HG03196 (cell line): Measurements from ENCODE around the gene NSD1.
"Not testable (repeated sequence)": the region's sequence is repeated elsewhere in the genome, so short reads cannot be mapped to it uniquely, and the experiment has no call there.

ENCODE experiments used
- ATAC-seq: cut with Tn5 transposase; IDR thresholded peaks from one replicate; pipeline ENCODE4 v1.9.1; 2021; ENCODE audit not compliant: unreplicated experiment

The NSD1 gene

DNA sequence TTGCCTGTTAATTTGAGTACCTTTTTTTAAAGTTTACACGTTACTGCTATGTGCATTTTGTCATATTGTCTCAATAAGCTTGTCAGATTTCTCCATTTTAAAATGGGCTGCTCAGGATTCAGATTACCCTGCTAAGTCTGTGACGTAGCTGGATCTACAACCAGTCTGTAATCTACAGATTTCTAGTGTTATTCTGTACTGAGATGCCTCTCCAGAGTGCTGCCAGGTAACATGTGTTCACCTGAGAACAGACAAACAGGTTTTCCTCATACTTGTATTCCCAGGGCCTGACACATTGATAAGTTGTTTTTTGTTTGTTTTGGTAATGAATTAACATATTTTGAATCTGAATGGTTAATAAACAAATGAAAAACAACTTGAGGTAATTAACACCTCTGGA lies 154.6 kb downstream of the NSD1 start:
- no peak for ATAC-seq

DNA sequence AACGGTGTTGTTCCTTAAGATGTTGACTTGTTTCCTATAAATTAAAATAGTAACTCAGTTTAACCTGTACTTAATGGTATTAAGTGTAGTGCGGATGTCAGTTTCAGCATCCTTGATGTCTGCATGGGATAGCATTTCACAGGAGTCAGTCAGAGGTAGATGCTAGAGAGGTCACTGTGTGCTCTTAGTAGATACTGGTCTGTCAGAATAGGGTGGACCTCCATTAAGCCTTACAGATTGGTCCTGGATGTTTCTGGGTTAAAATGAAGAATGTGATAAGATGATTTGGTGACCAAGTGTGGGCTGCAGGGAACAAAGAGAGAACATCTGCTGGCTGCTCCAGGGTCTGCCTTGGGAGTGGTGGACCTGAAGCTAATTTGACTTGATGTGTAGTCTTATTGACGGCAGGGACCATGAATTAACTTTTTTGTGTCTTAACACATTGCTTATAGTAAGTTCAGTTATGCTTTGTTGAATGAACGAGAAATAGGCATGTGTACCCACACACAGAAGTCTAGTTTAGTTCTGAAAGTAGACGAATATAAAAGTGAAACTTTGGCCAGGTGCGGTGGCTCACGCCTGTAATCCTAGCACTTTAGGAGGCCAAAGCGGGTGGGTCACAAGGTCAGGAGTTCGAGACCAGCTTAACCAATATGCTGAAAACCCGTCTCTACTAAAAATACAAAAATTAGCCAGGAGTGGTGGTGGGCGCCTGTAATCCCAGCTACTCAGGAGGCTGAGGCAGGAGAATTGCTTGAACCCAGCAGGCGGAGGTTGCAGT lies 157.4 kb downstream of the NSD1 start:
- ATAC-seq: no peak

DNA sequence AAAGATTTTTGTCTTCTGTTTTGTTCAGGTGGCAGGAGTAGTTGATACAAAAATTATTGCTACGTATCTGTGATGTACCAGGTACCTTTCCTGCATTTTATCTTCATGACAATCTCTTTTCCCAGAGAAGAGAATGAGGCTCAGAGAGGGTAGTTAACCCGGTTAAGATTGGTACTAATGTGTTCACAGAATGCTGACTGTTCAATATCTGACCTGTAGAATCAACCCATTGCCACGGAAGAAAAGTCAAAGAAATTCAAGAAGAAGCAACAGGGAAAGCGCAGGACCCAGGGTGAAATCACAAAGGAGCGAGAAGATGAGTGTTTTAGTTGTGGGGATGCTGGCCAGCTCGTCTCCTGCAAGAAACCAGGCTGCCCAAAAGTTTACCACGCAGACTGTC lies 158.2 kb downstream of the NSD1 start:
- ATAC-seq: no peak

DNA sequence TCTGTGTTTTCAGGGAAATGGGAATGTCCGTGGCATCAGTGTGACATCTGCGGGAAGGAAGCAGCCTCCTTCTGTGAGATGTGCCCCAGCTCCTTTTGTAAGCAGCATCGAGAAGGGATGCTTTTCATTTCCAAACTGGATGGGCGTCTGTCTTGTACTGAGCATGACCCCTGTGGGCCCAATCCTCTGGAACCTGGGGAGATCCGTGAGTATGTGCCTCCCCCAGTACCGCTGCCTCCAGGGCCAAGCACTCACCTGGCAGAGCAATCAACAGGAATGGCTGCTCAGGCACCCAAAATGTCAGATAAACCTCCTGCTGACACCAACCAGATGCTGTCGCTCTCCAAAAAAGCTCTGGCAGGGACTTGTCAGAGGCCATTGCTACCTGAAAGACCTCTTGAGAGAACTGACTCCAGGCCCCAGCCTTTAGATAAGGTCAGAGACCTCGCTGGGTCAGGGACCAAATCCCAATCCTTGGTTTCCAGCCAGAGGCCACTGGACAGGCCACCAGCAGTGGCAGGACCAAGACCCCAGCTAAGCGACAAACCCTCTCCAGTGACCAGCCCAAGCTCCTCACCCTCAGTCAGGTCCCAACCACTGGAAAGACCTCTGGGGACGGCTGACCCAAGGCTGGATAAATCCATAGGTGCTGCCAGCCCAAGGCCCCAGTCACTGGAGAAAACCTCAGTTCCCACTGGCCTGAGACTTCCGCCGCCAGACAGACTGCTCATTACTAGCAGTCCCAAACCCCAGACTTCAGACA lies 160.4 kb downstream of the NSD1 start:
- no peak for ATAC-seq

- ATAC-seq: no peak
Measured at GRCh38 chr5:177294632-177295031, 161.1 kb downstream of the NSD1 start.

DNA sequence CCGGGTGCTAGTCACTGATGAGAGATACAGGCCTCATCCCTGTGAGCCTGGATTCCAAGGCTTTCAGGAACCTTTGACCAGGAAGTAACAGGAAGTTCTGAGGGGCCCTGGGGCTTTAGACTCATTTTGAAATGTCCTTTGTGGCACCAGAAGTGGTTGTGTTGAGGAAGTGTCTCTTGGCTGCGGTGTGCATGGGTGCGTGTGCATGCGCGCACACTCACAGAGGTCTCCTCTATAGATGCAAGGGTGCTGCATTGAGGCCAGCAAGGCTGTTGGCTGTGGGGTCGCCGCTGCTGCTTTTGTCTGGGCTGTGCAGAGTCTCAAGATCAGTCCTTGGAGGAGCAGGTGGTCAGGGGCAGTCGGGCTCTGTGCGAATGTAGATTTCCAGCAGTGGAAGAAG lies 162.4 kb downstream of the NSD1 start:
- ATAC-seq: no peak

- no peak for ATAC-seq
Measured at GRCh38 chr5:177296581-177296980, 163.0 kb downstream of the NSD1 start.

- ATAC-seq: no peak
Measured at GRCh38 chr5:177297922-177298321, 164.3 kb downstream of the NSD1 start.

- no peak for ATAC-seq
Measured at GRCh38 chr5:177299697-177300096, 166.1 kb downstream of the NSD1 start.

GRCh38 chr5:177300236-177300880 lies 166.8 kb downstream of the NSD1 start:
- peak; percentile 29 for ATAC-seq

DNA sequence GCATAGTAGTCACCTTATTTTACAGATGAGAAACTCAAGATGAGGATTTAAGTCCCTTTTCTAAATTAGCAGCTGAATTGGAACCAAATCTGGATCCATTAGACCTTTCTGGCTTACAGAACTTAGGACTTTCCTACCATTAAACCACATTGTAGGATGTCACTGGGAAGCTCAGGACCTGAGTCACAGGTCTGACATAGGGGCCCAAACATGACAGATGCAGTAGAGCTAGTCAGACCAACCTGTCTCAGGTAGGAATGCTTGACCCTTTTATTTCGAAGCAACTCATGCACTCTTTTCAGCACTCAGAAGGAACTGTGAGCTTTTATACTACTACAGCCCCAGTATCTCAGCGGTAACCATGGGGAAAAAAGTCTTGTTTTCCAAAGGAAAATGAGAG lies 167.4 kb downstream of the NSD1 start:
- no peak for ATAC-seq

GRCh38 chr5:177301503-177302165 lies 168.1 kb downstream of the NSD1 start:
- no peak for ATAC-seq

DNA sequence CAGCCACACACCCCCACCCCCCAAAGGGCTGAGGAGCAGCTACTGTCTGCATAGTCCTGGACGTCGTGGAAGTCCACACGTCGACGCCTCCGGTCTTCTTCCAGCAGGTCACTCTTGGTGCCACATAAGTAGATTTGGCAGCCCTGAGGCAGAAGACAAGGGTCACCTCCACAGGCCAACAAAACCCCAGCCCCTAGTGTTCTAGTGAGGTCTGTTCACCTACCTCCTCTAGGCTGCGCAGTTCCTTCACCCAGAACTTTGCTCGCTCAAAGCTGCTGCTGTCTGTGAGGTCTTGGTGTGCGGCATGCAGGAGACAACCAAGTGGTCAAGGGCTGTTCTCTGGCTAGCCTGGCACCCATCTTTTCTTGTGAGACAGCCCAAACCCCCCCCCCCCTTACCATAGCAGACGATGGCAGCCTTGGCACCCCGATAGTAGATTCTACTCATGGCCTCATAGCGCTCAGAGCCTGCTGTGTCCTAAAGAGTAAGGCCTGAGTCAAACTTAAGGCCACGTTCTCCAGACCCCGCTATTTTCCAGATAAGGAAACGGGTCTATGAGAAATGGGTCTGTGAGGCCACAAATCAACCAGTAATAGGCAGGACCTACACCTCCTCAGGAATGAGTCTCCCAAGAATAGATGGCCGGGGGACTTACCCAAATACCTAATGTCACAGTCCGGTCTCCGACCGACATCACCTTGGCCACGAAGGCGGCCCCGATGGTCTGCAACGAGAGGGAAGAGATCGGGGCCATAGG lies 169.0 kb downstream of the NSD1 start:
- no peak for ATAC-seq

GRCh38 chr5:177303121-177303924 lies 169.8 kb downstream of the NSD1 start, which contains the start of the genes PRELID1 and RAB24:
Gene PRELID1 (plus strand): TSS chr5:177303799. CDS start chr5:177303986, 187 bp downstream.
Gene RAB24 (minus strand): TSS chr5:177303719. CDS start chr5:177303288, 431 bp downstream.
- peak; percentile 53 for ATAC-seq

DNA sequence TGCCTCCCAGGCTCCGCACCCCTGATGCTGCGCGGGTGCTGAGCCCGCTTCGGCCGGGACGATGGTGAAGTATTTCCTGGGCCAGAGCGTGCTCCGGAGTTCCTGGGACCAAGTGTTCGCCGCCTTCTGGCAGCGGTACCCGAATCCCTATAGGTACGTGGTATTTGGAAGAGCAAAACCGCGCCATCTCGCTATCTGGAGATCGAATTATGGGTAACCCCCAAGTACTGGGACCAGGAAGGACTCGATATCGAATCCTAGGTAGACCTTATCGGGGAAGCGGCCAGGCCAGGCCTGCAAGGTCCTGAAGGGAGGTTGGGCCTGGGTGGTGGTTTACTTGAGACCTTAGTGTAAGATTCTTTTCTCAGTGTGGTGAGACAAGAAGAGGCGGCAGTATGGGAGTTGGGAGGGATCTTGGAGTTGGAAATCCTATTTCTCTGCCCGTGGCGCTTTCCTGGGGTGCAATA lies 170.4 kb downstream of the NSD1 start:
- ATAC-seq: no peak

DNA sequence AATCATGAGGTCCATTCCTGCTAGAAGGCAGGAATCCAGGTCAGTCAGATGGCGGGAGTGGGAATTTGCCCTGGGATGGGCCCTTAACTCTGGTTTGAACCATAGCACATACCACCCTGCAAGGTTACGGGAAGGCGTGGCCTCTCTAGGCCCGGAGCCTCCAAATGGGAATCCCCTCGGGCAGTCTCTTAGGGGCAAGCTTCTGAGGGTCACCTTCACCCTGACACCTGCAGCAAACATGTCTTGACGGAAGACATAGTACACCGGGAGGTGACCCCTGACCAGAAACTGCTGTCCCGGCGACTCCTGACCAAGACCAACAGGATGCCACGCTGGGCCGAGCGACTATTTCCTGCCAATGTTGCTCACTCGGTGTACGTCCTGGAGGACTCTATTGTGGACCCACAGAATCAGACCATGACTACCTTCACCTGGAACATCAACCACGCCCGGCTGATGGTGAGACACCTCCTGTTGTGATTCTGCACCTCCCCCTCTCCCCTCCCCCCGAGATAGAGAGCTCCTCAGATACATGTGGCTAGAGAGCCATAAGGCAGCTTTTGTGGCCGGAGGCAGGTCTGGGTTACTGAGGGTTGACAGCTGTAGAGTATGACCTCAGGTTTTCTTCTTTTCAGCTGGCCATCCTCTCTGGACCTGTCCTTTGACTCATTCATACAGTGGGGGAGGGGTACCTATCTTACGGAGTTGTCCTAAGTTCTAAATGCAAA lies 171.0 kb downstream of the NSD1 start:
- ATAC-seq: no peak

- not testable (repeated sequence) for ATAC-seq
Measured at GRCh38 chr5:177306103-177306640, 172.6 kb downstream of the NSD1 start.
